ENCODE results near the gene CNOT1.

CNOT1 gene

DNA sequence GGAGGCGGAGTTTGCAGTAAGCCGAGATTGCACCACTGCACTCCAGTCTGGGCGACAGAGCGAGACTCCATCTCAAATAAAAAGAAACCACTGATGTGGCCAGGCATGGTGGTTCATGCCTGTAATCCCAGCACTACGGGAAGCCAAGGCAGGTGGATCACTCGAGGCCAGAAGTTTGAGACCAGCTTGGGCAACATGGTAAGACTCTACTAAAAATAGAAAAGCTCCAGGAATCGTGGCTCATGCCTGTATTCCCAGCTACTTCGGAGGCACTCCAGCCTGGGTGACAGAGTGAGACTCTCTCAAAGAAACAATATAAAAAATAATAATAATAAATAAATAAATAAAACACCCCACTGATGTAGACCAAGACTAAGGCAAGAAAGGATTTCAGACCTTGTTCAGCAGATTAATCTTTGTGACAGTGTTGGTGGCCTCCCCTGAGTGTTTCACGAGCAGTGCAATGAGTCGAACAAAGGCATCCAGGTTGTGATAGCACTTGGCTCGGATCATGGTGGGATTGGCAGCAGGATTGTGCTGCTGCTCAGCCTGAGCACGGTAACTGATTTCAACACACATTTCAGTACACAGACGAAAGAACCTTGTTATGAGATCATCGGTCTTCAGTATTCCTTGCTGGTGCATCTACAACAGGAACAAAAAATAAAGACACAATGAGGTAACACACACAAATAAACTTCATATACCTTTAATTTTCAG lies 95.7 kb downstream of the CNOT1 start:
- TF ChIP-seq EZH2phosphoT487 (IDR thresholded peaks at IDR 0.05; ENCODE audit: borderline replicate concordance, low read length) (no peak), CTCF (IDR thresholded peaks at IDR 0.05; ENCODE audit: low read depth, low read length, poor library complexity, severe bottlenecking) (no peak)
- Histone ChIP-seq H4K20me1 (ENCODE audit: control insufficient read depth, insufficient read depth, low read depth, low read length) (no peaks in the 10 kb centered on the region), H3K9me2 (replicated peaks; ENCODE audit: control insufficient read depth, low read length) (no peaks in the 10 kb centered on the region), H3F3A (ENCODE audit: control insufficient read depth, insufficient read depth) (peaks cover 13% of the 10 kb centered on the region), H3K36me3 (ENCODE audit: control insufficient read depth, low read length) (peaks cover 96% of the 10 kb centered on the region), H3K4me3 (ENCODE audit: low read length) (no peak overlapping the region), H3K9me3 (ENCODE audit: control insufficient read depth, insufficient read depth, low read length) (no peaks in the 10 kb centered on the region), H3K4me2 (ENCODE audit: low read length) (no peak overlapping the region), H3K79me2 (ENCODE audit: control insufficient read depth, low read length) (peaks cover 12% of the 10 kb centered on the region), H3K27ac (ENCODE audit: low read depth, low read length) (no peak overlapping the region), H3K4me1 (ENCODE audit: control insufficient read depth, low read length) (no peaks in the 10 kb centered on the region), H3K27me3 (ENCODE audit: control insufficient read depth, low read length) (no peaks in the 10 kb centered on the region)

GRCh38 chr16:58532414-58532813 lies 97.2 kb downstream of the CNOT1 start:
- TF ChIP-seq EZH2phosphoT487 (IDR thresholded peaks at IDR 0.05; ENCODE audit: borderline replicate concordance, low read length) (no peak), CTCF (IDR thresholded peaks at IDR 0.05; ENCODE audit: low read depth, low read length, poor library complexity, severe bottlenecking) (no peak)
- peaks cover 20% of the 10 kb centered on the region for H3F3A ChIP-seq (ENCODE audit: control insufficient read depth, insufficient read depth)
- H3K4me3 ChIP-seq (ENCODE audit: low read length), result no peak overlapping the region
- H4K20me1 ChIP-seq (ENCODE audit: control insufficient read depth, insufficient read depth, low read depth, low read length), result no peaks in the 10 kb centered on the region
- H3K9me2 ChIP-seq (replicated peaks; ENCODE audit: control insufficient read depth, low read length), result no peaks in the 10 kb centered on the region
- H3K4me1 ChIP-seq (ENCODE audit: control insufficient read depth, low read length), result no peaks in the 10 kb centered on the region
- no peak overlapping the region for H3K4me2 ChIP-seq (ENCODE audit: low read length)
- H3K27ac ChIP-seq (ENCODE audit: low read depth, low read length), result no peak overlapping the region
- no peaks in the 10 kb centered on the region for H3K9me3 ChIP-seq (ENCODE audit: control insufficient read depth, insufficient read depth, low read length)
- no peaks in the 10 kb centered on the region for H3K27me3 ChIP-seq (ENCODE audit: control insufficient read depth, low read length)
- peaks cover 12% of the 10 kb centered on the region for H3K79me2 ChIP-seq (ENCODE audit: control insufficient read depth, low read length)
- peaks cover 96% of the 10 kb centered on the region for H3K36me3 ChIP-seq (ENCODE audit: control insufficient read depth, low read length)

GRCh38 chr16:58530179-58530578 lies 99.4 kb downstream of the CNOT1 start:
- Histone ChIP-seq H3K36me3 (ENCODE audit: control insufficient read depth, low read length) (peaks cover 93% of the 10 kb centered on the region), H3K9me2 (replicated peaks; ENCODE audit: control insufficient read depth, low read length) (no peaks in the 10 kb centered on the region), H4K20me1 (ENCODE audit: control insufficient read depth, insufficient read depth, low read depth, low read length) (no peaks in the 10 kb centered on the region), H3K27ac (ENCODE audit: low read depth, low read length) (no peak overlapping the region), H3K4me1 (ENCODE audit: control insufficient read depth, low read length) (no peaks in the 10 kb centered on the region), H3K4me2 (ENCODE audit: low read length) (no peak overlapping the region), H3K79me2 (ENCODE audit: control insufficient read depth, low read length) (peaks cover 20% of the 10 kb centered on the region), H3F3A (ENCODE audit: control insufficient read depth, insufficient read depth) (peaks cover 29% of the 10 kb centered on the region), H3K4me3 (ENCODE audit: low read length) (no peak overlapping the region), H3K9me3 (ENCODE audit: control insufficient read depth, insufficient read depth, low read length) (no peaks in the 10 kb centered on the region), H3K27me3 (ENCODE audit: control insufficient read depth, low read length) (no peaks in the 10 kb centered on the region)
- TF ChIP-seq EZH2phosphoT487 (IDR thresholded peaks at IDR 0.05; ENCODE audit: borderline replicate concordance, low read length), result no peak
- no peak for TF ChIP-seq CTCF (IDR thresholded peaks at IDR 0.05; ENCODE audit: low read depth, low read length, poor library complexity, severe bottlenecking)

Measured in DOHH2 (cell line).